ENCODE measurements around the gene CEACAM4. TPM values are rescaled to one million over a fixed set of nuclear protein-coding genes. Genes with fewer than 3 reads are reported as not detected.

CEACAM4 gene
- total RNA-seq, 1 donor from 2014 or later = not detected

- no peak for TF ChIP-seq CTCF (IDR thresholded peaks at IDR 0.05)
- Mint-ChIP-seq H3K27ac (ENCODE audit: unreplicated experiment) (no peak overlapping the region), H3K27me3 (ENCODE audit: low read depth) (peaks cover 41% of the 10 kb centered on the region), H3K9me3 (ENCODE audit: low read depth) (peaks cover 6% of the 10 kb centered on the region), H3K4me3 (ENCODE audit: unreplicated experiment) (no peak overlapping the region), H3K4me1 (ENCODE audit: low read depth) (no peaks in the 10 kb centered on the region), H3K36me3 (ENCODE audit: low read depth) (no peaks in the 10 kb centered on the region)
- DNase-seq (ENCODE audit: low spot score) = no peak
These were observed 57.3 kb downstream of the CEACAM4 start for GRCh38 chr19:41569481-41570150.

Other genes with a start within 250 kb of the CEACAM4 start
- 5.5 to 7.6 TPM (median 6.2 TPM) in 3 replicates for gene EXOSC5, start 229.7 kb downstream of the CEACAM4 start, total RNA-seq
- gene BCKDHA, start 229.3 kb downstream of the CEACAM4 start, total RNA-seq = 11.6 to 14.6 TPM (median 14.0 TPM) in 3 replicates
- 0.23 to 0.70 TPM in 2 of 3 replicates, not detected in the other for gene B3GNT8, start 199.7 kb downstream of the CEACAM4 start, total RNA-seq
- 27.9 to 28.0 TPM (median 28.0 TPM) in 3 replicates for gene DMAC2, start 187.2 kb downstream of the CEACAM4 start, total RNA-seq
- gene ERICH4, start 183.9 kb downstream of the CEACAM4 start, total RNA-seq = not detected in 3 replicates
- not detected in 3 replicates for gene CEACAM21, start 50.9 kb downstream of the CEACAM4 start, total RNA-seq
- not detected in 3 replicates for gene CEACAM7, start 61.2 kb upstream of the CEACAM4 start, total RNA-seq
- gene CEACAM5, start 81.6 kb upstream of the CEACAM4 start, total RNA-seq = not detected in 3 replicates
- not detected in 3 replicates for gene CEACAM6, start 128.5 kb upstream of the CEACAM4 start, total RNA-seq
- gene CEACAM3, start 169.5 kb upstream of the CEACAM4 start, total RNA-seq = not detected in 3 replicates
- not detected in 3 replicates for gene LYPD4, start 217.6 kb upstream of the CEACAM4 start, total RNA-seq
- gene DMRTC2, start 218.0 kb upstream of the CEACAM4 start, total RNA-seq = not detected in 3 replicates
- gene RPS19, start 233.2 kb upstream of the CEACAM4 start, total RNA-seq = 1,424 to 1,797 TPM (median 1,457 TPM) in 3 replicates

All from chondrocyte (in vitro differentiated cells).